ENCODE results near the gene PIK3C2G. TPM values are rescaled to one million over a fixed set of nuclear protein-coding genes. Genes with fewer than 3 reads are reported as not detected.
A peak's percentile ranks its signal among the peaks of the same experiment; 100 is the strongest.

PIK3C2G gene
- total and polyA plus RNA-seq, 2 of the 4 experiments (the other 2 are of a cell fraction): not detected

DNA sequence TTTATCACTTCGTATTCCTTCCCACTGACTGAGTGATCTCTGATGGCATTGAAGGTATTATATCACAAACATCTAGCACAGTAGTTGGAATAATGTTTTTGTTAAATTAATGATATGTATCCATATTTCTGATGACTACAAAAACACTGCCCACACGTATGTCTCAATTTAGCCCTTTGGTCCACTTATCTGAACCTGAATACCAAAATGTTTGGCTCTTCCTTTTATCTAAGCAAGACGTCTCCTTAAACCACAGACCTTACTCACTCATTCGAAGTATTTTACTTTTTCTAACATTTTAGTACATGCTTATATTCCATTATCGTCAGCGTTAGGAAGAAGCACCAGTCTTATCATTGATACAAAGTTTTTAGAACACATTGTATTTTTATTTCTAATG is 126.4 kb downstream of the PIK3C2G start:
- H2AFZ ChIP-seq (replicated peaks; ENCODE audit: low read length, poor library complexity): no peak overlapping the region
- peak; percentile 19 for DNase-seq
- BruUV-seq (replicated peaks): no TSS peak
- H3K4me3 ChIP-seq (ENCODE audit: insufficient read depth, low read depth, low read length): no peak overlapping the region
- no peak overlapping the region for H3K14ac ChIP-seq (replicated peaks; ENCODE audit: low read depth, low read length)
- H3K36me3 ChIP-seq (ENCODE audit: control insufficient read depth, insufficient read depth, low read length): no peaks in the 10 kb centered on the region
- dilution Hi-C loops (cut with HindIII; ENCODE audit: low sequenced_read_pairs, unreplicated experiment): no loop called here
- H4K20me1 ChIP-seq (ENCODE audit: insufficient read depth, low read length): no peaks in the 10 kb centered on the region
- H2BK120ac ChIP-seq (ENCODE audit: low read depth, low read length): no peak overlapping the region
- ChIA-PET CTCF (no interaction called here), POLR2A (ENCODE audit: unreplicated experiment) (no interaction called here)
- TF ChIP-seq BHLHE40 (IDR thresholded peaks at IDR 0.05; ENCODE audit: low read depth, low read length): no peak
- TF ChIP-seq RFX5 (IDR thresholded peaks at IDR 0.05; ENCODE audit: low read depth, low read length): no peak
- TF ChIP-seq, protein P1, sequence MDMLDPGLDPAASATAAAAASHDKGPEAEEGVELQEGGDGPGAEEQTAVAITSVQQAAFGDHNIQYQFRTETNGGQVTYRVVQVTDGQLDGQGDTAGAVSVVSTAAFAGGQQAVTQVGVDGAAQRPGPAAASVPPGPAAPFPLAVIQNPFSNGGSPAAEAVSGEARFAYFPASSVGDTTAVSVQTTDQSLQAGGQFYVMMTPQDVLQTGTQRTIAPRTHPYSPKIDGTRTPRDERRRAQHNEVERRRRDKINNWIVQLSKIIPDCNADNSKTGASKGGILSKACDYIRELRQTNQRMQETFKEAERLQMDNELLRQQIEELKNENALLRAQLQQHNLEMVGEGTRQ (IDR thresholded peaks at IDR 0.05; ENCODE audit: low read depth, low read length): no peak
- TF ChIP-seq CHD1 (IDR thresholded peaks at IDR 0.05; ENCODE audit: low read depth, low read length): no peak
- TF ChIP-seq MAFK (IDR thresholded peaks at IDR 0.05; ENCODE audit: low read depth, low read length): no peak
- no peak for TF ChIP-seq POLR2A (IDR thresholded peaks at IDR 0.05; ENCODE audit: low read depth, low read length)
- TF ChIP-seq MXI1 (IDR thresholded peaks at IDR 0.05; ENCODE audit: borderline replicate concordance, low read depth, low read length): no peak
- TF ChIP-seq, protein P2, sequence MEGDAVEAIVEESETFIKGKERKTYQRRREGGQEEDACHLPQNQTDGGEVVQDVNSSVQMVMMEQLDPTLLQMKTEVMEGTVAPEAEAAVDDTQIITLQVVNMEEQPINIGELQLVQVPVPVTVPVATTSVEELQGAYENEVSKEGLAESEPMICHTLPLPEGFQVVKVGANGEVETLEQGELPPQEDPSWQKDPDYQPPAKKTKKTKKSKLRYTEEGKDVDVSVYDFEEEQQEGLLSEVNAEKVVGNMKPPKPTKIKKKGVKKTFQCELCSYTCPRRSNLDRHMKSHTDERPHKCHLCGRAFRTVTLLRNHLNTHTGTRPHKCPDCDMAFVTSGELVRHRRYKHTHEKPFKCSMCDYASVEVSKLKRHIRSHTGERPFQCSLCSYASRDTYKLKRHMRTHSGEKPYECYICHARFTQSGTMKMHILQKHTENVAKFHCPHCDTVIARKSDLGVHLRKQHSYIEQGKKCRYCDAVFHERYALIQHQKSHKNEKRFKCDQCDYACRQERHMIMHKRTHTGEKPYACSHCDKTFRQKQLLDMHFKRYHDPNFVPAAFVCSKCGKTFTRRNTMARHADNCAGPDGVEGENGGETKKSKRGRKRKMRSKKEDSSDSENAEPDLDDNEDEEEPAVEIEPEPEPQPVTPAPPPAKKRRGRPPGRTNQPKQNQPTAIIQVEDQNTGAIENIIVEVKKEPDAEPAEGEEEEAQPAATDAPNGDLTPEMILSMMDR (conservative IDR thresholded peaks at IDR 0.05; ENCODE audit: low read depth, low read length): no peak
- no peak for TF ChIP-seq MAZ (IDR thresholded peaks at IDR 0.05; ENCODE audit: borderline replicate concordance, low read depth, low read length)
- no peak for TF ChIP-seq RCOR1 (IDR thresholded peaks at IDR 0.05; ENCODE audit: insufficient replicate concordance, low read length)
- TF ChIP-seq NFE2L2 (IDR thresholded peaks at IDR 0.05; ENCODE audit: low read depth, low read length): no peak
- no peak for TF ChIP-seq FOS (IDR thresholded peaks at IDR 0.05; ENCODE audit: low read depth, low read length)
- TF ChIP-seq, protein P3, sequence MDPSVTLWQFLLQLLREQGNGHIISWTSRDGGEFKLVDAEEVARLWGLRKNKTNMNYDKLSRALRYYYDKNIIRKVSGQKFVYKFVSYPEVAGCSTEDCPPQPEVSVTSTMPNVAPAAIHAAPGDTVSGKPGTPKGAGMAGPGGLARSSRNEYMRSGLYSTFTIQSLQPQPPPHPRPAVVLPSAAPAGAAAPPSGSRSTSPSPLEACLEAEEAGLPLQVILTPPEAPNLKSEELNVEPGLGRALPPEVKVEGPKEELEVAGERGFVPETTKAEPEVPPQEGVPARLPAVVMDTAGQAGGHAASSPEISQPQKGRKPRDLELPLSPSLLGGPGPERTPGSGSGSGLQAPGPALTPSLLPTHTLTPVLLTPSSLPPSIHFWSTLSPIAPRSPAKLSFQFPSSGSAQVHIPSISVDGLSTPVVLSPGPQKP (IDR thresholded peaks at IDR 0.05; ENCODE audit: borderline replicate concordance, low read depth, low read length): no peak
- TF ChIP-seq RAD21 (IDR thresholded peaks at IDR 0.05; ENCODE audit: low read length): no peak
- no peak for TF ChIP-seq SMC3 (IDR thresholded peaks at IDR 0.05; ENCODE audit: low read depth, low read length)
- H3K23ac ChIP-seq (ENCODE audit: low read depth, low read length): no peak overlapping the region
- no peak overlapping the region for H4K91ac ChIP-seq (ENCODE audit: insufficient read depth, low read depth, low read length)
- no peaks in the 10 kb centered on the region for H3K79me1 ChIP-seq (ENCODE audit: low read depth in 1 of 2, low read length in 2 of 2)
- no peak overlapping the region for H3K27ac ChIP-seq (ENCODE audit: insufficient read depth, low read length)
- no peaks in the 10 kb centered on the region for H3K9me1 ChIP-seq (ENCODE audit: insufficient read depth, low read length)
- H3K4me2 ChIP-seq (ENCODE audit: low read depth, low read length): no peak overlapping the region
- WGBS, 2 experiments (ENCODE audit: extremely low coverage in 2 of 2, insufficient read length in 1 of 2): no CpG with 5 or more reads among the region's 6 CpGs
- no peak overlapping the region for H3K18ac ChIP-seq (ENCODE audit: low read depth, low read length)
- H2AK5ac ChIP-seq (ENCODE audit: low read depth, low read length): no peak overlapping the region
- no peak overlapping the region for H4K8ac ChIP-seq (ENCODE audit: low read depth in 2 of 2, low read length in 2 of 2)
- H3K4me1 ChIP-seq (ENCODE audit: control insufficient read depth, insufficient read depth, low read length): no peaks in the 10 kb centered on the region; the same call in 1 of the 2 replicates
- no peak overlapping the region for H4K5ac ChIP-seq (ENCODE audit: low read depth, low read length)
- intact Hi-C loops (cut with micrococcal nuclease): no loop called here
- no peak overlapping the region for H2AK9ac ChIP-seq (replicated peaks; ENCODE audit: low read depth, low read length, poor library complexity)
- no peak overlapping the region; the same call in 1 of the 2 replicates for H2BK20ac ChIP-seq (ENCODE audit: low read depth, low read length)
- no peak overlapping the region for H3K56ac ChIP-seq (ENCODE audit: extremely low read depth, insufficient read depth, low read length)
- no peaks in the 10 kb centered on the region for H3K9me3 ChIP-seq (ENCODE audit: control insufficient read depth, insufficient read depth, low read length)
- no peak overlapping the region for H2BK5ac ChIP-seq (ENCODE audit: low read depth, low read length, poor library complexity, severe bottlenecking)
- H3K4ac ChIP-seq (ENCODE audit: low read depth, low read length): no peak overlapping the region
- H3K9ac ChIP-seq (ENCODE audit: low read depth, low read length): no peak overlapping the region
- no peaks in the 10 kb centered on the region for H3K27me3 ChIP-seq (ENCODE audit: control insufficient read depth, insufficient read depth, low read length)
- in situ Hi-C loops (cut with MboI; ENCODE audit: low sequenced_read_pairs): no loop called here
- ATAC-seq (ENCODE audit: low read depth): no peak
- 0 out of 3 replicates have a peak overlapping the region, but pooled peaks have one; percentile 10 for H2BK15ac ChIP-seq (ENCODE audit: low read depth, low read length)

Data from IMR-90 (cell line).